Measurements from ENCODE around the gene SPDEF. TPM values are rescaled to one million over a fixed set of nuclear protein-coding genes. Genes with fewer than 3 reads are reported as not detected.

Gene SPDEF
- total RNA-seq, 1 donor from 2014 or later, result not detected

- DNase-seq (ENCODE audit: missing footprints) (no peak), ATAC-seq (no peak)
- intact Hi-C loops (cut with DNase I), result no loop called here
Measured at GRCh38 chr6:34535646-34536045, 20.5 kb downstream of the SPDEF start.

GRCh38 chr6:34535199-34535598, 20.9 kb downstream of the SPDEF start:
- ATAC-seq (no peak), DNase-seq (ENCODE audit: missing footprints) (no peak)
- intact Hi-C loops (cut with DNase I), result no loop called here

DNA sequence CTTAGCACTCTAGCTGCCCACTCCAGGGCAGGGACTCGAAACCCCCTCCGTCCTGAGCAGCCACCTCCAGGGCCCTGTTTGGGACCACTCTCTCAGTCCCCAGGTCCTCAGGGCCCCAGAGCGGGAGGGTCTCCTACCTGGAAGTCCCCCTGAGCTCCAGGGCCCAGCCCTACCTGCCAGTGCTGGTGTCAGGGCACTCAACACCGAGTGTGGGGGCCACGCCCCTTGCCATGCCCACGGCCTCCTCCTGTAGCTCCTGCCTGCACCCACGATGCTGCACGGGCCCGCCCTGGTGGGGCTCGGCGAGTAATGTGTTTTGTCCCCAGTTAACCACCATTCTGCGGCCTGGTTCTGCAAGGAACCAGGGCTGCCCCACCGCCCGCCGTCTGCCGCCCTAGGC, 21.5 kb downstream of the SPDEF start:
- intact Hi-C loops (cut with DNase I), result no loop called here
- ATAC-seq (no peak), DNase-seq (ENCODE audit: missing footprints) (no peak)

GRCh38 chr6:34534146-34534545, 22.0 kb downstream of the SPDEF start:
- intact Hi-C loops (cut with DNase I), result no loop called here
- no peak for ATAC-seq

GRCh38 chr6:34532230-34532629, 23.9 kb downstream of the SPDEF start:
- intact Hi-C loops (cut with DNase I), result no loop called here
- ATAC-seq (no peak), DNase-seq (ENCODE audit: missing footprints) (no peak)

More at GRCh38 chr6:34534146-34534545, 22.0 kb downstream of the SPDEF start:
- no peak for DNase-seq (ENCODE audit: missing footprints)

GRCh38 chr6:34531580-34532201, 24.4 kb downstream of the SPDEF start:
- intact Hi-C loops (cut with DNase I), result no loop called here
- DNase-seq (ENCODE audit: missing footprints), result peak; percentile 71
- ATAC-seq, result peak; percentile 53

GRCh38 chr6:34530753-34531365, 25.3 kb downstream of the SPDEF start:
- ATAC-seq, result no peak
- DNase-seq (ENCODE audit: missing footprints), result peak; percentile 45
- intact Hi-C loops (cut with DNase I), result no loop called here

- intact Hi-C loops (cut with DNase I), result no loop called here
- no peak for ATAC-seq
- peak; percentile 70 for DNase-seq (ENCODE audit: missing footprints)
Measured at GRCh38 chr6:34529665-34530327, 26.3 kb downstream of the SPDEF start.

GRCh38 chr6:34528996-34529664, 27.0 kb downstream of the SPDEF start:
- ATAC-seq (no peak), DNase-seq (ENCODE audit: missing footprints) (no peak)
- intact Hi-C loops (cut with DNase I), result no loop called here

GRCh38 chr6:34527751-34528670, 28.1 kb downstream of the SPDEF start:
- no peak for DNase-seq (ENCODE audit: missing footprints)
- intact Hi-C loops (cut with DNase I), result loop anchor here (1.0 kb wide), 1 partner anchor 81 kb away; no protein-coding TSS in a partner anchor
- no peak for ATAC-seq

GRCh38 chr6:34526992-34527728, 29.0 kb downstream of the SPDEF start:
- ATAC-seq, result peak; percentile 94
- peak; percentile 98 for DNase-seq (ENCODE audit: missing footprints)
- intact Hi-C loops (cut with DNase I), result loop anchor here (1.0 kb wide), 1 partner anchor 82 kb away; no protein-coding TSS in a partner anchor

- ATAC-seq (no peak), DNase-seq (ENCODE audit: missing footprints) (no peak)
- intact Hi-C loops (cut with DNase I), result no loop called here
Measured at GRCh38 chr6:34526241-34526972, 29.7 kb downstream of the SPDEF start.

DNA sequence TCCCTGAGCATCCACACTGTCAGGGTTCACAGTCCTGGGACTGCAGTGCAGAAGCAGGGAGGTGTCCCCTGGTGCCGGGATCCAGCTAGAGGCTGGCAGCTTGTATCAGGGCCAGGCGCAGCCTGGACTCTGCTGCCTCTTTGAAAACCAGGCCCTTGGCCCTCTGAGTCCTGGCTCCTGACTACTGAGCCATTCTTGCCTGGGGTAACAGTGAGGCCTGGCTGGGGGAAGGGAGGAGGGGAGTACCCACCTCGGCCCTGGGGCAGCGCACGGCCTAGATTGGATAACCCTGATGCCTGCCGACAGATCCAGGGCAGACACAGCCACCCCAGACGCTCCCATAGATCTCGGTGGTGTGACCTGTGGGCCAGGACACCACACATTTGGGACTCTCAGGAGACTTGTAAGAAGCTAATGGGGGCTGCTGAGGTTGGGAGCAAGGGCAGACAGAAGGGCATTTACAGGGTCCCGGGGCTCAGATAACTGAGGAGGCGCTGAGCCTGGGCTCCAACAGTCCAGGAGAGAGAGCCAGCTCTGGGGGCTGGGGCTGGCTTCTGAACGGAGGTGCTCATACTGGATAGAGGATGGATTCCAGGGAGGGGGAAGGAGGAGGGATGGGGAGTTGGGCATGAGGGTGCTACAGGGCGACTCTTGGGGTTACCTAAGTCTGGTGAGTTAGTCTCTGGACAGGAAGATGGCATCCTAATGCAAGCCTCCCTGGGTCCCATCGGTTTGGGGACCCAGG, 30.5 kb downstream of the SPDEF start:
- intact Hi-C loops (cut with DNase I), result no loop called here
- ATAC-seq, result no peak
- DNase-seq (ENCODE audit: missing footprints), result no peak

DNA sequence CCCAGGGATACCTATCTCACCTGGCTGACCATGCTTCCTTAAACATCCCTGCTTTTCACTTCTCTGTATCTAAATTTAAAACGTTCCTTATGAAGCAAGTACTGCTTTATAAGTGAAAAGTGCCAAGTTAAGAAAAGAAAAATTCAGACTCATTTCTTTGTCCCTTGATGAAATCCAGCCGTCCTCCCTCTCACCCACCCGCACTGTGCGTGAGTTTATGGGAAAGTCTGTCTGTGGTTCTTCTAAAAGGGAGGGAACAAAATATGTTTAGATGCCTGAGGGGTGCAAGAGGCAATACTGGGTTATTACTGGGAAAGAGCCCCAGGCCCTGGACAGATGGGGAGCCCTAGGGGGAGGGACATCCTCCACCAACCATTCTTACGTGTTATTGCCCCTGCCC, 31.2 kb downstream of the SPDEF start:
- ATAC-seq (no peak), DNase-seq (ENCODE audit: missing footprints) (no peak)
- intact Hi-C loops (cut with DNase I), result no loop called here

- ATAC-seq (no peak), DNase-seq (ENCODE audit: missing footprints) (no peak)
- intact Hi-C loops (cut with DNase I), result no loop called here
Measured at GRCh38 chr6:34524499-34524898, 31.6 kb downstream of the SPDEF start.

DNA sequence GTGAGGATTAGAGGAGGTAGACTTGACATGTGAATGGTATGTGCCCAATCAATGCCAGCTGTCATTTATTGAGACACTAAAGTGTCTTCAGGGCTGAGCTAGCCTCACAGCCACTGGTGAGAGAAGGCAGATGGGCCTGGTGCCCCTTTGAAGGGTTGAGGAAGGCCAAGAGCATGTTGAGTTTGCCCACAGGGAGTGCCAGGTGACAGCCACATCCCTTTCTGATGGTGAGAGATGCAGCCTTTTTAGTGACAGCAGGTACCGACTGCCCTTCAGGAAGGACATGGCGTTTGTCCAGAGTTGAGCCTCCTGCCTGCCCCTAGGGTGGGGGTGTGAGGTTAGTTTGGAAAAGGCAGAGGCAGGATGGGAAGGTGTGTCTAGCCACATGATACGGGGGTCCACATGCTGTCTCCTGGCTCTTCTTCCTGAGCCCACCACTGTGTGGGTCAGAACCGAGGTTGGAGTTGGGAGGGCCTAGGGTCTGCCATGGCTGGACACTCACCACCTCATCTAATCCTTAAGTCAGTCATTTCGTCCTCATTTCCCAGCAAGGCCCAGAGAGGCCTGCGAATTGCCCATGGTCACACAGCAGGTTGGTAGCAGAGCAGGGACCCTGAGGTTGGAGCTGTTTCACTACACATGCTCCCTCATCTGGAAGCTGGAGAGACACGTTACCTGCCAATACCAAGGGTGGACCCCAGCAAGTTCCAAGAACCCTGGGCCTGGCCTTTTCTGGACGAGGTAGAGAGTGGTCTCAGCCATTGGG, 32.5 kb downstream of the SPDEF start:
- ATAC-seq, result no peak
- DNase-seq (ENCODE audit: missing footprints), result no peak
- intact Hi-C loops (cut with DNase I), result no loop called here
